GM19023 (cell line): Measurements from ENCODE around the gene ZBTB42.
"Not testable (repeated sequence)": the region's sequence is repeated elsewhere in the genome, so short reads cannot be mapped to it uniquely, and the experiment has no call there.

Experiments used
- ATAC-seq: cut with Tn5 transposase; IDR thresholded peaks from one replicate; pipeline ENCODE4 v1.9.1; 2021; ENCODE audit warnings: mild to moderate bottlenecking, moderate library complexity; ENCODE audit not compliant: unreplicated experiment

The ZBTB42 gene

GRCh38 chr14:104830781-104831180, 29.9 kb downstream of the ZBTB42 start:
- ATAC-seq, result no peak

- ATAC-seq, result not testable (repeated sequence)
Observed at GRCh38 chr14:104836171-104836935, 35.5 kb downstream of the ZBTB42 start.

DNA sequence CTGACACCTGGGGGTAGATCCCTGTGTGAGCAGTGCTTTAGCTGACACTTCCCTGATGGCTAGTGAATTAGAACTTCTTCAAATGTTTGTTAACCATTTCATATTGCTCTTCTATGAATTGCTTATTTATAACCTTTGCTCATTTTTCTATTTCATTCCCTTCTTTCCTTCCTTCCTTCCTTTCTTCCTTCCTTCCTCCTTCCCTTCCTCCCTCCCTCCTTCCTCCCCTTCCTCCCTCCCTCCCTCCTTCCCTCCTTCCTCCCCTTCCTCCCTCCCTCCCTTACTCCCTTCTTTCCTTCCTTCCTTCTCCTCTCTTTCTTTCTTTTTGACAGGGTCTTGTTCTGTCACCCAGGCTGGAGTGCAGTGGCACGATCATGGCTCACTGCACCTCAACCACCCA, 40.8 kb downstream of the ZBTB42 start:
- ATAC-seq, result no peak

DNA sequence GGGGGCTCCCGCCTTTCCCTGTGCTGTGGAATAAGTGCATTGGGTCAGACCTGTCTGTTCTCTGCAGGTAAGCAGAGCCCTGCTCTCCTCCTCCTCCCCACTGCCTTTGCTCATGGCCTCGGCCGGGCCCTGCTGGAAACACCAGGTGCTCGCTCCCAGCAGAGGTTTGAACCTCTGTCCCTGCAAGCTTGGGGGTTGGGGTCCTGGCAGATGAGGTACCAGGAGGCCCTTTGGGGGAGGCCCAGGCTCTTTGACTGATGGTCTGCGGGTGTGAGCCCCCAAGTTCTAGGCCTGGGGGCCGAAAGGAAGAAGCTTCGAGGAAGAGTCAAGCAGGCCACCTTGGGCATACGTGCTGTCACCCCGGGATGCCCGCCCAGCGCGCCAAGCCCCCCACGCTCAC, 42.1 kb downstream of the ZBTB42 start:
- no peak for ATAC-seq

DNA sequence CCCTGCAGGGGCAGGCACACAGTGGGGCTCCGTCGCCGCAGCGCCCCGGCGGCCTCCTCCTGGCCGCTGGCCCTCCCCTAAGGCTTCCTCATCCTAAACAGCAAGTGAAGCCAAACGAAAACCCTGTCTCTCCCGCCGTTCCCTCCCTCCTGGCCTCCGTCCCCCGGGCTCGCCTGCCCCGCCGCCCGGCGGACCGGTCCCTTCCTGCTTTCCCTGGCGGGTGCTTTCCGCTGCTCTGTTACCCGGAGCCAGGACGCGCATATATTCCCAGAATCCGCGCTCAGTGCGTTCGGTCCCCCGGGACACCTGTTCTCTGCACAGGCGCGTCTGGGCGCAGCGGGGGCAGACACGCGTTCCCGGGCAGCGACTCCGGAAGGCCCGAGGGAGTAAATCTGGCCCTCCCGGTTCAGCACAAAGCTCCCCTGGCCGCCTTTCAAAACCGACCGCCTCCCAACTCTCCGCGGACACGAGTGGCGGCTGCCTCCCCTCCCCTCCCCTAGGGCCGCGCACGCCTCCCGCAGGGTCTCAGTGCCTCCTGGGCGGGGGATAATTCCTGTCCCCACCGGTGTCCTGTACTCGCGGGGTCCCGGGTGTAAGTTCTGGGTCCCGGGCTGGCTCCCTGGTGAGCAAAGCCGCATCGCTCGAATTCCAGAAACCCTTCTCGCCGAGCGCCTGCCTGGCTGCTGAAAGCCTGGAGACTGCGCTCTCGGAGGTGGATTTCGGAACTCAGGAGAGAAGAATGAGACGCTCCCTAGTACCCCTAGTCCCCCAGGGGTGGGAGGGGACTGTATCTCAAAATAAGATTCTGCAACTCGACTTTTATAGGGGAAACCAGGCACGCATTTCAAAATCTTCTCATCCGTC, 42.8 kb downstream of the ZBTB42 start:
- no peak for ATAC-seq

GRCh38 chr14:104844306-104845032, 43.6 kb downstream of the ZBTB42 start:
- ATAC-seq, result no peak

GRCh38 chr14:104845033-104845666, 44.2 kb downstream of the ZBTB42 start:
- ATAC-seq, result no peak

DNA sequence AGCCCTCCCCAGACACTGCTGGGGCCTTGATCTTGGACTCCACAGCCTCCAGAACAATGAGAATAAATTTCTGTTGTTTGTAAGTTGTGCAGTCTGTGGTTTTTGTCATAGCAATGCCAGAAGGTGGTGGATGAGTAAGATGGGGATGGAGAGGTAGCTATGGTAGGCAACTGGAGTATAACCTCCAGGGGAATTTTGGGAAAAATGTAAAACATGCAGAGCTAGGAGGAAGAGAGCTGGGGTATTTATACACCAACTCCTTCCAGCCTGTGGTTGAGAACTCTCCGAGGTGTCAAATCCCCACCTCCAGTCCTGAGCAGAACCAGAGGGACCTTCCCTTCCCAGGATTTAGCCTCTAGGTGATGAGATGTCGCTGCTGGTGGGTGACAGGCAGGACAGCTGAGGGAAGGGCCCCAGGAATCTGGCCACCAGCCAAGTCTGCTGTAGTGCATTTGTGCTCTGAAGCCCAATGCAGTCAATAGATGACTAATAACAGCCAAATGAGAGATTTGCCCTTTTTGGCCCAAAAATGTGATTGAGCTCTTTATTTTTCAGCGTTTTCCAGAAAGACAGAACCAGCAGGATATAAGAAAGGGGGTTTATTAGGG, 45.0 kb downstream of the ZBTB42 start:
- ATAC-seq, result no peak

- no peak for ATAC-seq
Observed at GRCh38 chr14:104852280-104852663, 51.4 kb downstream of the ZBTB42 start.
